ENCODE data around the gene PSMB3.
"Not testable (repeated sequence)": the region's sequence is repeated elsewhere in the genome, so short reads cannot be mapped to it uniquely, and the experiment has no call there.

PSMB3 gene

DNA sequence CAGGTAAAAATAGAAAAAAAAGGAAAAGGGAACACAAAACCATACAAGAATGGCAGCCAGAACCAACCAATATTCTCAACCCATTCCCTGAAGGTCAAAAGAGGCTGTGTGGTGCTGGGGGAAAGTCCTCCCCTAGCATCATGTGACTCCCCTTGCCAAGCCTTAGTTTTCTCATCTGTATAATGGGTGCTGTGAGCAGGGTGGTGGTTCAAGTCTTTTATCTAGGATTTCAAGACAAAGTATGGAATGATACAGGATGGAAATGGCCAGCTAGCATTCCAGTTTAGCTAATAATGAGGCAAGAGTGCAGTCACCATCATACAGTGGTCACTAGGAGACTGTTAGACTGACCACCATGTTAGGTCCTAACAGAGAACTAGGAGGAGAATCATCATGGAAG is 20.7 kb downstream of the PSMB3 start:
- intact Hi-C loops (cut with DNase I) = no loop called here
- DNase-seq = no peak

DNA sequence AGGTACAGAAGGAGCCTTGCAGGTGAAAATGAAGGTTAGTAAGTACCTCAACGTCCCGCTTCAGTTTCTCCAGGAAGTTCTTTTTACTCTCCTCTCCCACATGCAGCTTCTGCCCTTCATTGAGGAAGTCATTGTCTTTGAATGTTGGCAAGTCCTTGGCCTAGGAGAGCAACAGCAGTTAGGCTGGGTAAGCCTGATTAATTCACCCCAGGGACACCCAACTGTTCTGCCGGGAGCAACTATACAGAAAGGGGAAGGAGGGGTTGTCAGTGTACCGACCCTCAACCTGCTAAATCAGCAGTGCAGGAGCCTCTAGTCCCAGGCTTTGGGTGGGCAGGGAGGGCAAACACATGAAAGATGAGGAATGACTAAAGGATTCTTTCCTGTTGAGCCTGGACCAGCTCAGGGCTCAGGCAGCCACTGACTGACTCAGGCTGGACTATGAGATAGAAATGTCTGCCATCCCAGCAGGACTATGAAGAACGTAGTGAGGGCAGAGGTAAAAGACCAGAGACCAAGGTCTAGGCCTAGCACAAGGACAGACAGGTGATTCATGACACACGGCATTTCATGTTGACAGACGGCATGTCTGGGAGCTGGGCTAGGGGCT is 25.2 kb downstream of the PSMB3 start:
- intact Hi-C loops (cut with DNase I) = no loop called here
- no peak for DNase-seq

DNA sequence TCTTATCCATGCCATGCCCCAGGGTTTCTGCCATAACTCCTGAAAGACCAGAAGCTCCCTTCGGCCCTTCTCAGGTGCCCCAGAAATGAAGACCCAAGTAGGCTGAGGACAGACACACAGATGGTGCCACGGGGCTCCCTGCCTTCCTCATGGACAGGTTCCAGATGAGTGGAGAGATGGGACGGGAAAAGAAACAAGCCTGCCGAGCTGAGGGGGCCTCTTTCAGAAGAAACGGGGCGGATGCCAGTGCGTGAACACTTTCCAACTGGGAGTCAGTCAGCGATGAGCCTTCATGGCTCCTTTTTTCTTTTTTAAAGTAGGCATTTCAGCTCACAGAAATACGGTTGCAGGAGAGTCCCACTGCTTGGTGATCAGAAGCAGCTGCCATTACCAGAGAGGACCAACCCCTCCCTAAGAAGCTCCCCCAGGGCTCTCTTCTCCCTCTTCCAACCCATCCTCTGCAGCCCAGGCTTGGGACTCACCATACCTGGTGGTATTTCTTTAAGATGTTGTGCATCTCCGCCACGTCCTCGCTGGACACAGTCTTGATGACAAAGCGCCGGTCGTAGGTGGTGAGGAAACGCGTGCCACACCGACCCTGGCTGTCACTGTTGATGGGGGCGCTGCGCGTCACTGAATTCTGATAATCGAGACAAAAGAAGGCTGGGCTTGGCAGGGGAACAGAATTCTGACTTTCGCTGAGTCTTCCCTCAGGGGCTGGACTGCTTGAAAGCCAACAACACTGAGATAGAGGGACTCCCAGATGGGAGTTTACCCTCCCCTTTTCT is 27.6 kb downstream of the PSMB3 start:
- intact Hi-C loops (cut with DNase I) = no loop called here
- no peak for DNase-seq

DNA sequence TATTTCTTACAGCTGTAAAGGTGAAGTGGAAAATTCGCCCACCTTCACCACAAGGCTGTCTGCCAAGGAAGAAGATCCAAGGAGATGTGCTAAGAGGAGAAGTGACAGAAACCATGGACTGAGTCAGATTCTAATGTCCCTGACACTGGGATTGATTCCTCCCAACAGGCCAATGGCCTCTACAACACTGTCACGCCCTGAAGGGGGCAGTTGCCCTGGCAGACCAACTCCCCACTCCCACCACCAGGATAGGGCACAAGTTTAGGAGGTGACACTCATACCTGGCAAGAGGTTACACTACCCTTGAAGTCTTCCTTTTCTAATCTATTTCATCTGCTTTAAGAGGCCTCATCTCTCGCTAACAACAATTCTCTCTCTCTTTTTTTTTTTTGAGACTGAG is 30.7 kb downstream of the PSMB3 start:
- intact Hi-C loops (cut with DNase I) = no loop called here

DNA sequence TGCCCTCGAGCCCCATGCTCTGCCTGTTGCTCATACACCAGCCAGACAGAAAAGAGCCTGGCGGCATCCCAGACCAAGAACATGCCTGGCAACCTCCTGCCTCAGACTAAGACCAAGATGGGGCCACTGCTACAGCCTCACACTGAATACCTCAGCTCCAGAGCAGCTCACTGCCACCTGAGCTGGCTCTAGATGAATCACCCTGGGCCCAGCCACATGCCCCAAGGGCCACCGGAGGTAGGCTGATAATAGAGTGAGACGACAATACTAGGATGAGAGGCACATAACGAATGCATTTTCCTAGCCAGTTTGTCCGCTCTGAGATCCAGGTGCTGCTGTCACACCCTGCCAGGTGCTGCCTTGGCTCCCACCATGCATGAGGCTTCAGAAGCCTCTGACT is 33.8 kb downstream of the PSMB3 start:
- no peak for DNase-seq
- intact Hi-C loops (cut with DNase I) = no loop called here

More for the DNA sequence above, 30.7 kb downstream of the PSMB3 start:
- no peak for DNase-seq

DNA sequence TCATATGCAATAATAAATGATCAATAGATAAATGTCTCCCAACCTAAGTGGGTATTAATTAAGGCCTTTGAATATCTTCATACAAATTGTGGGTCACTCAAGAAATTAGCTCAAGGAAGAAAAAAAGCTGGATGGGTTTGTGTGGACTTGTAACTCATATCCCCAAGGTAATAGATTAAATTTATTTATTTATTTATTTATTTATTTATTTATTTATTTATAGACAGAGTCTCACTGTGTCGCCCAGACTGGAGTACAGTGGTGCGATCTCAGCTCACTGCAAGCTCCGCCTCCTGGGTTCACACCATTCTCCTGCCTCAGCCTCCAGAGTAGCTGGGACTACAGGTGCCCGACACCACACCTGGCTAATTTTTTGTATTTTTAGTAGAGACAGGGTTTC is 35.5 kb downstream of the PSMB3 start:
- intact Hi-C loops (cut with DNase I); DNase-seq: not testable (repeated sequence)

DNA sequence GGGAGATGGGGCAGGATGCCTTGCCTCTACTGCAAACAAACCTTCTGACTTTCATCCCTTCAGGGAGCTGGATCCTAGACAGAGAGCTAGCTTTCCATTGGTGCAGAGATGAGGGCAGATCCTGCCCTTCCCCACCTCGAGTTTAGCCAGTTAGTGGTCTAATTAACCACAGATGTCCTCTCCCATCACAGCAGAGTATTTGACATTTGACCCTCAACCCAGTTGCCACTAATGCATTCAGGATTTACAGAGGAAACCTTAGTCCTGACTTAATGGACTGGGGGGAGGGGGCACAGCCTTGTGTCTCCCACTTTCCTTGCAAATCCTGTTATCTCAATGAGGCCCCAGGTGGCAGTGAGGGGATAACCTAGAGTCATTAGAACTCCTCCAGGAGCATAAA is 36.6 kb downstream of the PSMB3 start:
- no peak for DNase-seq
- intact Hi-C loops (cut with DNase I) = no loop called here

DNA sequence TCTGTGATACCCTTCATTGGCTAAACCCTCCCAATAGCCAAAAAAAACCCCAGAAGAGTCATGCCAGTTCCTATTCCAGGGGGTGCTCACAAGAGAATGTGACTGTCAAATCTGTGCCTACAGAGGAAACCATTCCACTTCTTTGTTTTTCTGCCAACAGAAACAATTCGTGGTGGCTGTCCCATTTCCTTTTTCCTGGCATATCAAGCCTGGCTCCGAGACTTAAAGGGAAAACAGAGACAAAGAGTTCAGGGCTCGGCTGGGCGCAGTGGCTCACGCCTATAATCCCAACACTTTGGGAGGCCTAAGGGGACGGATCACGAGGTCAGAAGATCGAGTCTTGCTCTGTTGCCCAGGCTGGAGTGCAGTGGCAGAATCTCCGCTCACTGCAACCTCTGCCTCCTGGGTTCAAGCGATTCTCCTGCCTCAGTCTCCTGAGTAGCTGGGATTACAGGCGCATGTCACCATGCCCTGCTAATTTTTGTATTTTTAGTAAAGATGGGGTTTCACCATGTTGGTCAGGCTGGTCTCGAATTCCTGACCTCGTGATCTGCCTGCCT is 37.7 kb downstream of the PSMB3 start:
- DNase-seq; intact Hi-C loops (cut with DNase I): not testable (repeated sequence)

DNA sequence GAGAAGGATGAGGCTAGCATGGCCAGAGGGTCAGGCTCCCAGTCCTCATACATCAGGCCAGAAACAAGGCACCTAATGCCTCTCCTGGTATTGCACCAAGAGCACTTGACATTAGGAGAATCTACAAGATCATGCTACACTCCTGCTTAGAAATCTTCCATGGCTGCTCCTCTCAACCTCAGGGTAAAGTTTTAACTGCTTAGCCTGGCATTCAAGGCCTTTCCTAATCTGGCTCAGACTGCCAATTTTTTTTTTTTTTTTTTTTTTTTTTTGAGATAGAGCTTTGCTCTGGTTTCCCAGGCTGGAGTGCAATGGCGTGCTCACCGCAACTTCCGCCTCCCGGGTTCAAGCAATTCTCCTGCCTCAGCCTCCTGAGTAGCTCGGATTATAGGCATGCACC is 38.6 kb downstream of the PSMB3 start:
- DNase-seq = no peak
- intact Hi-C loops (cut with DNase I) = no loop called here

DNA sequence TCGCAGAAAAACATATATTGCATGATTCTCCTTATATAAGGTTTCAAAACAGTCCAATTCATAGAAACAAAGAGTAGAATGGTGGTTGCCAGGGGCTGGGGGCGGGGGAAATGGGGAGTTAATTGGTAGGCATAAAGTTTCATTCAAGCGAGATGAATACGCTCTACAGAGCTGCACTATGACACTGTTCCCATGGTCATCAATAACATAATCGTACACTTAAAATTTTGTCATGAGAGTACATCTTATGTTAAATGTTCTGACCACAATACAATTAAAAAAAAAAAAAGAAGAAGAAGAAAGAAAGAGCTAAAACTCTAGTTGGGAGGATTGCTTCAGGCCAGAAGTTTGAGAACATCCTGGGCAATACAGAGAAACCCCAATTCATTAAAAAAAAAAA is 41.7 kb downstream of the PSMB3 start:
- DNase-seq = no peak
- intact Hi-C loops (cut with DNase I) = no loop called here

DNA sequence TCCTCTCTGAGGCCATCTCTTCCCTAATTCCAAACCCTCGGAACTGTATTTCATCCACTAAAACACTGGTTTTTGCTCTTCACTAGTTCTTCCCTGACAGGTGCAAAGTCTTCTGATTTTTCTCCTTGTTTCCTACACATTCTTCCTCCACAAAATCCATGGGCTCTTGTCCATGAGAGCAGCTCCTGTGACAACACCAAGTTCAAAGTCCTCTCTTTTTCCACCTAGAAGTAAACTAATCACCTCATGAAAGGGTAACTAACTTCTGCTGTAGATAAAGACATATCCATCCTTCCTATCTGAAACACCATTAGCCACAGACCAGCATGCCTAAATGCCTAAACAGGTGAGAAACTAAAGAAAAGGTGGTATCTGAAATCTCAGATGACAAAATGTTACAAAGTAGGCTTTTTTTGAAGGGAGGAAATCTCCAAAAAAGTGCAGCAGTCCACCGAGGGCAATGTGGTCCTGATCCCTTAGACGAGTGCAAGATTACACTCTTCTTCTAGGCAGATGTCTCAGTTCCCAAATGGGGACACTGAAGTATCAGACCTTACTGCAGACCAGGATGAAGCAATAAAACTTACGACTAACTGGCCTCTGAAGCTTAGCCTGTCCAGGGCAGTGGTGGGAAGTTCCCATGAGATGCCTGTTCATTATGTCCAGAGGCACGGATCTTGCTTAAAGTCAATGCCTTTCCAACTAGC is 44.1 kb downstream of the PSMB3 start:
- no peak for DNase-seq
- intact Hi-C loops (cut with DNase I) = loop anchor here (5.0 kb wide), 1 partner anchor 49 kb away; the partner anchor contains the start of gene PCGF2

DNA sequence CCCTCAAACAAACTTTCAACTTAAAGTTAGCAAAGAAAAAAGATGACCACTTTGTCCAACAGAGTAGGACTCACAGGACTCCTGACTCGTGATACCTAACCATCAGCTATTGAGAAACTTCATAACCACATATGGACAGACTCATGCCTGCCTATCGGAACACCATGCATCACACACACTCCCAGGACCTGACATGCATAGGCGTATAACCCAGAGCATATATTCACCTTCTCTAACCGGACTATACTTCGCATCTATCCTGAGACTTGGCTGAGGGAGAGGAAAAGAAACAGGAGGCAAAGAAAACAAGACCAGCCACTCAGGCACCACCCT is 44.6 kb downstream of the PSMB3 start:
- DNase-seq = no peak
- intact Hi-C loops (cut with DNase I) = loop anchor here (5.0 kb wide), 1 partner anchor 50 kb away; the partner anchor contains the start of gene PCGF2

DNA sequence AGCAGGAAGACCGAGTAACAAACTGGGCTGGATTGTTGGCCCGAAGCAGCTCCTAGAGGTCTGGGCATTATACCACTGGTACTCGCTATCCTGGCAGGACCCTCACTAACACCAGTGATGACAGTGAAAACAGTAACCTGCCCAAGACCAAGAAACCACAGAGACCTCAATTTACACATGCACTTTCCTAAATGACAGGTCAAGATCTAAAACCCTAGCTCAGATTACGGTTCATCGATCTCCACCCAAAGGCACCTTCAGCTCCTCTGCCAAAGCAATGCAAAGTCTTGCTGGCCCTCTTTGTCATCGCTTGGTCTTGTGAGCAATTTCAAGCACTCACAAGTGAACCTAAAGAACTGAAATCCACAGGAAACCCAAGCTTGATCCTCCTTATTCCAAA is 45.3 kb downstream of the PSMB3 start:
- intact Hi-C loops (cut with DNase I) = loop anchor here (5.0 kb wide), 1 partner anchor 51 kb away; the partner anchor contains the start of gene PCGF2
- DNase-seq = no peak

DNA sequence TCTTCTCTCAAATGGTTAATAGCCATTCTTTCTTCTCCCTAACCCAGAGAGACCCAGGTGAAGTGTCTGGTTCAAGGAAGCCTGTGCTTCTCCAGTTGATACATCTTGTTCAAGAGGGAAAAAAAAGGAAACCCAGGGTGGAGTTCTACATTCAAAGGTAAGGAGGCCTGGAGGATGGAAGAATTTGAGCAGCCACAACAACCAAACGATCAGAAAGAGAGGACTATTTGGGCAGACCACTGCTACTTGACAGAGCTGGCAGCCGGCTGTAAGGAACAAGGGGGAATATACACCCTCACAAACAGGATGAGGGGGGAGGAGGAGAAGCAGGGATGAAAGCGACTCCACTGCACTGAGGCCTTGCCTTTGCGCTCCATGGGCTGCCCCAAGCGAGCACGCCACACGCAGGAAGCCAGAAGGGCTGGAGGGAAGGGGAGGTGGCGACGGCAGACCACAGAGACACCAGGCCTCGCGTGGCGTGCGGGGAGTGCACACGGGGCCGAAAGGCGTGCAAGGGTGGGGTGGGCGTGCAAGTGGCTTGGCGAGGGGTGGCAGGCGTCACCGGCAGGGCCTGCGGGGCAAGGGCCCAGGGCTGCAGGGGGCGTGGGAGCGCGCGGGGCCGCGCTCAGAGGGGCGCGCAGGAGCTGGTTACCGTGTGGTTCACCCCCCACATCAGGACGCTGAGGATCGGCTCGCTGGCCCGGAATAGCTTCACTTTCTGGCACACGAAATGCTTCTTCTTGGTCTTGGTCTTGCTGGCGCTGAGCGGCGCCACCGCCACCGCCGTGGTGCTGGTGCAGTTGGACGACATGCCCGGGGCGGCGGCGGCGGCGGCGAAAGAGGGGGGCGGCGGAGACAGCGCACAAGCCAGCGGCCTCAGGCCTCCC is 46.3 kb downstream of the PSMB3 start:
- DNase-seq = peak in 38 of 42 donors; percentile 7 to 75 (median 54)
- intact Hi-C loops (cut with DNase I) = loop anchor here (5.0 kb wide), 1 partner anchor 52 kb away; the partner anchor contains the start of gene PCGF2

DNA sequence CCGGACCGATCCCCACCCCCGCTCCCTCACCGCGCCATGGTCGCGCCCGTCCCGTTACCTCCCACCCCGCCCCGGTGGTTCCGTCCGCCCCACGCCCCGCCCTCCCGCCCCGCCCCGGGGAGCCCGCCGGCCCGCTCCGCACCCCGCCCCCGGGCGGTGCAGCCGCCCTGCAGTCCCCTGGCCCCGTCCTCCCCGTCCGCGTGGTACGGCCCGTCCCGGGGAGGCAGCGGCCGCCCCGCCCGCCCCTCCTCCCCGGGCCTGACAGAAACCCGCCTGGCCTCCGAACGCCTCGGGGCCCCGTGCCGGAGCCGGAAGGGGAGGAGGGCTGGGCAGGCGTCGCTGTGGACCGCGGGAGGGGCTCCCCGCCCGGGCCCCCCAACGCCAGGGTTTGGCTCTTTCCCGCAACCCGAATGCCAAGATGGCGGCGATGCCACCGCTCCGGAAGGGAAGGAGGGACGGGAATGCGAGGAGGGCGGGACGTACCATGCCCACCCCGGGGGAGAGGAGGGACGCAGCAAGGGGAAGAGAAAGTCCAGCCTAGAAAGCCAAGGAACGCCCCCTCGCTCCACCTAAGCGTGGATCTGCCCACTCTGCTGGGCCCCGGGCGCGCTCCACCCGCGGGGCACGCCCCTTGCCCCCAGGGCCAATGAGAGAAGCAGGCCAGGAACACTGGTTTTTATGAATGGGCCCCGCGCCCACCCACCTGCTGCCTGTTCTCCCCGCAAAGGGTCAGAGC is 47.1 kb downstream of the PSMB3 start, which contains the start of gene PIP4K2B:
TSS of gene PIP4K2B (minus strand) at position 56 of the 736 bp plus-strand sequence. CDS start 132 bp downstream, outside the sequence.
- DNase-seq = peak; percentile 89 to 98 (median 95)
- intact Hi-C loops (cut with DNase I) = loop anchor here (5.0 kb wide), 1 partner anchor 52 kb away; the partner anchor contains the start of gene PCGF2

DNA sequence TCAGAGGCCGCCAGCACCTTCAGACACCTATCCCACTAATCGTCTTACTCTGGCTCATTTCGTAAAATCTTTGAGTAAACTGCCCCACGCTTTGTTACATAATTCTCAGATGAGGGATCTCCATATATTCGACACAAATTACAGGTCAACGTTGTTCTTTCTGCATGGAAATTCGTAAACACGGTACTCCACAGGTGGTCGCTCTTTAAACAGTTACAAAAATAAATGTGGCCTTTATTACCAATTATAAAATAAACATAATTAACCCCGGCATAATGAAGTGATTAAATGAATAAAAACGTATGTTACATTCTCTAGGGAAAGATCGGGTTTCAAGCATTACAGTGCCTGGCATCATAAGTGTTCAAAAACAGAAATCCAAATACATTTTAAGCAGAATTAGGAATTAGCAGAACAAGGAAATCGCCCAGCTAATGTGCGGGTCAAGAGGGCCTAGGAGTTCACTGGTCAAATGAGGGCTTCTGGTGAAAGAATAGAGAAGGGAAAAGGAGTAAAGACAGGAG is 47.8 kb downstream of the PSMB3 start:
- intact Hi-C loops (cut with DNase I) = no loop called here
- DNase-seq = no peak

DNA sequence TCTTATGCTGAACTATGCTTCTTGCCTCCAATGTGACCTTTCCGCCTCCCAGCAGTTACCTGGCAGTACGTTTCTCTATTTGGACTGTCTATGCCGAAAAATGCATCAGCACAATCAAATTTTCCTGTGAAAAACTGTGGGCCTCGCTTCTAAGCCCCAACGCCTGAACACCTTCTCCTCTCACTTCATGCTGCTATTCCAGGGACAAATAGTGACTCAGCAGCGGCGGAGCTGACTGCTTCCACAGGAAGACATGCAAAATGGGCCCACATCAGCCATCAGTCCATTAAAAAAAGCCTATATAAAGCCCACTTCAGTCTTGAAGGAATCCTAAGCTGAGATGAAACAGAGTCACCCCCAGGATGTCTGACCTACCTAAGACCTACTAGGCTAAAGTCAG is 57.3 kb downstream of the PSMB3 start:
- peak in 38 of 42 donors; percentile 11 to 77 (median 46) for DNase-seq

More for the DNA sequence above, 57.3 kb downstream of the PSMB3 start:
- intact Hi-C loops (cut with DNase I) = no loop called here

Measured in head of caudate nucleus (tissue), 42 donors.